Endothelial cell of coronary artery (primary cell): ENCODE data around the gene DNALI1. TPM values are rescaled to one million over a fixed set of nuclear protein-coding genes. Genes with fewer than 3 reads are reported as not detected.

ENCODE experiments used
- total RNA-seq: library from RNA; depleted of rRNA; stranded (reverse); fragments of >200 nt; gene quantifications from 2 replicates; pipeline ENCODE4 v1.2.3, GENCODE V29; 2014

DNALI1 gene
- 1.5 and 3.1 TPM in 2 replicates for total RNA-seq

GRCh38 chr1:37556712-37557196, at the start of gene DNALI1:
DNALI1 (plus strand) TSS chr1:37556940; CDS start chr1:37556995, 55 bp downstream.

DNA sequence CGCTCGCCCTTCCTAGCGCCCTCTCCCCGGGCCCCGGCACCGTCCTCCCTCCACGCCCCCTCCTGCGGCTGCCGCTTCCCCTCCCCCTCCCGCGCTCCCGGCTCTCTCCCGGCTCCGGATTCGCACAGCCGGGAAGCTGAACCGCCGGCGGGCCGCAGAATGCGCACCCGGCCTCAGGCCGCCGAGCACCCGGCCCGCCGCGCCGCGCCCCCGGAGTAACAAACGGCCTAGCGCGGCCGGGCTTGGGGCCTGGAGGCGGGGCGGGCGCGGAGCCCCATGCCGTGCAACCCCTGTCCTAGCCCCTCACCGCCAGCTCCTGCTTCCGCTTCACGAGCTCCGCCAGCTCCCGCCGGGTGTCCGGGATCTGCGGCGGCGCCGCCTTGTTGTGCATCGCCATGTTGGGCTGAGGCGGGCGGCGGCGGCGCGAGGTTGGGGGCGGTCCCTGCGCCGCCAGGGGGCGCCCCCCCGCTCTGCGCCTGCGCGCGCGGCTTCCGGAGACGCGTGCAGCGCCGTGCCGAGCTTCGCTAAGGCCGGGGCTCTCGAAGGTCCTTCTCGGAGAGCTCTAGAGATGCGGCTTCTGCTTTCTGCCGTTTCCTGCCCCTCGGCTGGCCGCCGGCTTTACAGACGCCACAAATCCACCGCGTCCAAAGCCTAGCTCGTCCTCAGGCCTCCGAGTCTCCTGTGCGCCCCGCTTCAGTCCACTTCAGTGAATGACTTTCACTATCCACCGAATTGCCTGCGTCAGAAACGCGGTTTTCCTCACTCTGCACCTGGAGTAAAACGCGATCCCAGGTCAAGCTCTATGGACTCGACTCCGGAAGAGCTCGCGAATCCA, 42.2 kb upstream of the DNALI1 start, which contains the start of gene MEAF6:
TSS of gene MEAF6 (minus strand) at position 417 of the 835 bp plus-strand sequence. CDS start at position 397, 20 bp downstream.

DNA sequence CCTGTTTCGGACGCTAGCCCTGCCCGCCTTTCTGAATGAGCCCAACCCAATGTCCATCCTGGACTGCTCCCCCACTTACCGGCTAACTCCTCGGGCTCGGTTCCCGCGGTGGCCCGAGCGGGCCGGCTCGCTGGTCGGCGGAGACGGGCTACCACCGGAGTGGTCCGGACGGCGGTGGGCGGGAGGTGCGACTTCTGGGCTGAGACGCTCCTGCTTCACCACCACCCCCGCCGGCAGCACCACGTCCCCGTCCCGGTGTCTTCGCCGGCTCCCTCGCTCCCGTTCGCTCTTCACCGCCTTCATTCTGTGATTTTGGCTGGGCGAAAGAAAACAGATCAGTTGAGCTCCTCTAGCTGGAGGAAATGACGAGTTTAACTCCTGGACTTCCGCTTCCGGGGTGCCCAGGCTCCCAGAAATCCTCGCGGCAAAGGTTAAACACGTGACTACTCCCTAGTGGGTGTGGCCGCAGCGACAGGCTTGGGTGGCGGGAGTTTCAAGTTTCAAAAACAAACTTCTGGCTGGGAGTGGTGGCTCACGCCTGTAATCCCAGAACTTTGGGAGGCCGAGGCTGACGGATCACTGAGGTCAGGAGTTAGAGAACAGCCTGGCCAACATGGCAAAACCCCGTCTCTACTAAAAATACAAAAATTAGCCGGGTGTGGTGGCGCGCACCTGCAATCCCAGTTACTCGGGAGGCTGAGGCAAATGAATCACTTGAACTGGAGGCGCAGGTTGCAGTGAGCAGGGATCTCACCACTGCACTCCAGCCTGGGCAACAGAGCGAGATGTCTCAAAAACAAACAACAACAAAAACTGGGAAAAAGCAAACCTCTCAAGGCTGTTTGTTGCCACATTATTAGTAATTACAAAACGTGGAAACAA, 2.6 kb upstream of the DNALI1 start, which contains the start of gene SNIP1:
TSS of gene SNIP1 (minus strand) at position 367 of the 882 bp plus-strand sequence. CDS start at position 303, 64 bp downstream.

GRCh38 chr1:37595440-37596181, 38.9 kb downstream of the DNALI1 start, which contains the start of gene GNL2:
GNL2 (minus strand) TSS chr1:37595937; CDS start chr1:37595822, 115 bp downstream.

Other genes starting within 250 kb of the DNALI1 start
- 3.1 and 5.8 TPM in 2 replicates for gene ZC3H12A, start 82.4 kb upstream of the DNALI1 start, total RNA-seq
- 37.0 and 47.2 TPM in 2 replicates for gene MEAF6, start 42.2 kb upstream of the DNALI1 start, total RNA-seq
- 14.4 and 14.8 TPM in 2 replicates for gene SNIP1, start 2.6 kb upstream of the DNALI1 start, total RNA-seq
- 84.1 and 88.0 TPM in 2 replicates for gene GNL2, start 39.0 kb downstream of the DNALI1 start, total RNA-seq
- gene RSPO1, start 78.0 kb downstream of the DNALI1 start, total RNA-seq: not detected in 2 replicates
- 4.8 and 10.1 TPM in 2 replicates for gene CDCA8, start 135.6 kb downstream of the DNALI1 start, total RNA-seq
- not detected in 2 replicates for gene EPHA10, start 208.2 kb downstream of the DNALI1 start, total RNA-seq
- 0.75 and 0.90 TPM in 2 replicates for gene MANEAL, start 236.9 kb downstream of the DNALI1 start, total RNA-seq